Activated T-helper 1 cell treated with Interleukin-2 at 50 U/mL for 16 hours (primary cell): ENCODE data around the gene LRP10.
"Not testable (repeated sequence)": the region's sequence is repeated elsewhere in the genome, so short reads cannot be mapped to it uniquely, and the experiment has no call there.

Experiments used
- DNase-seq: peaks from one replicate; pipeline ENCODE4 v3.0.0-alpha.2; 2020; ENCODE audit warnings: low read depth

Gene LRP10, protein sequence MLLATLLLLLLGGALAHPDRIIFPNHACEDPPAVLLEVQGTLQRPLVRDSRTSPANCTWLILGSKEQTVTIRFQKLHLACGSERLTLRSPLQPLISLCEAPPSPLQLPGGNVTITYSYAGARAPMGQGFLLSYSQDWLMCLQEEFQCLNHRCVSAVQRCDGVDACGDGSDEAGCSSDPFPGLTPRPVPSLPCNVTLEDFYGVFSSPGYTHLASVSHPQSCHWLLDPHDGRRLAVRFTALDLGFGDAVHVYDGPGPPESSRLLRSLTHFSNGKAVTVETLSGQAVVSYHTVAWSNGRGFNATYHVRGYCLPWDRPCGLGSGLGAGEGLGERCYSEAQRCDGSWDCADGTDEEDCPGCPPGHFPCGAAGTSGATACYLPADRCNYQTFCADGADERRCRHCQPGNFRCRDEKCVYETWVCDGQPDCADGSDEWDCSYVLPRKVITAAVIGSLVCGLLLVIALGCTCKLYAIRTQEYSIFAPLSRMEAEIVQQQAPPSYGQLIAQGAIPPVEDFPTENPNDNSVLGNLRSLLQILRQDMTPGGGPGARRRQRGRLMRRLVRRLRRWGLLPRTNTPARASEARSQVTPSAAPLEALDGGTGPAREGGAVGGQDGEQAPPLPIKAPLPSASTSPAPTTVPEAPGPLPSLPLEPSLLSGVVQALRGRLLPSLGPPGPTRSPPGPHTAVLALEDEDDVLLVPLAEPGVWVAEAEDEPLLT

DNA sequence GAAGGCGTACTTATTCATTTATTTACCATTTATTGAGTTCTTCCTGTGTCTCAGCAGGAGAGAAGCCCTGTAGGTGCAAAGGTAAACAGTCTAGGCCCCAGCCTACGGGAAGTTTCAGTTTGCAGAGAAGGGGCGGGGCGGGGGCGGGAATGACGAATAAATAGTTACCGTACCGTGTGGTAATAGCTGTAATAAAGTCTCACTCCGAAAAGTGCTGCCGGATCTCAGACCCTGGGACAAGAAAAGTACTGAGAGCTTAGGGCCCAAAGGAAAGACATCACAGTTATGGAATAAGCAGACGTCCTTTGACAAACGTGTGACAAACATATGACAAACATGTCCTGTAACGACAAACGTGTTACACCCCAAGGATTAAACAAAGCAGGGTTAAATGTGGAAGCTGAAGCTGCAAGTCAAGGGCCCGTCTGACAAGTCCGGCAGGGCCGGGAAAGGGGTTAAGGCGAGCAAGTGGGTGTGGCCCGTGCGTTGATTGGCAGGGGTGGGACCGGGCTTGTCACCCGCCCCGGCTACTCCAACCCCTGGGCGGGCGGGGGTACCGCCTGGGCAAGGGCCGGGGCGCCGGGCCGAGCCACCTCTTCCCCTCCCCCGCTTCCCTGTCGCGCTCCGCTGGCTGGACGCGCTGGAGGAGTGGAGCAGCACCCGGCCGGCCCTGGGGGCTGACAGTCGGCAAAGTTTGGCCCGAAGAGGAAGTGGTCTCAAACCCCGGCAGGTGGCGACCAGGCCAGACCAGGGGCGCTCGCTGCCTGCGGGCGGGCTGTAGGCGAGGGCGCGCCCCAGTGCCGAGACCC, at the start of gene LRP10:
TSS of gene LRP10 (plus strand) at position 517 of the 809 bp plus-strand sequence. CDS start 564 bp downstream, outside the sequence.
- DNase-seq: peak; percentile 61

DNA sequence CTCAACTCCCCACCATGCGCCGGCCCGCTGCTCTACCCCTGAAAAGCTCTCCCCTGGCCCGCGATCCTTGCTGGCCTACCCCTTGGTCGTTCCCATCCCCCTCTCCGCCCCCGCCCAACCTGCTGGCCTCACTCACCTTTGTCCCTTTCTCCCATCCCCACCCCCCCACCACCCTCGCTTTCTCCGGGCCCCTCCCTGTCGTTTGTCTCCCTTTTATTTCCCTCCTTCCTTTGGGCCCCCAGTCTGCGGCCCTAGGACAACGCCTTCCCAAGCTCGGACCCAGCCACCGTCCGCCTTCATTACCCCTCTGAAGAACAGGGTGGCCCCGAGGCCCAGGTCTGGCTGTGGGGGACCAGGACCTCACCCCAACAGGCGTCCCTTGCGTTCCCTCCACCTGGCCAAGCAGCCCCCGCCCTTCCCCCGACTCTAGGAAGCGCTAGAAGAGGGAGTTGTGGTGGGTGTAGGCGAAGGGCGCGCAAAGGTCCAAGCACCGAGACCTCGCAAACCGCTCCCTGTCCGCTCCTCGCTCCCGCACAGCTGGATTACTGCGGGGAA, 49.4 kb upstream of the LRP10 start:
- DNase-seq: no peak

DNA sequence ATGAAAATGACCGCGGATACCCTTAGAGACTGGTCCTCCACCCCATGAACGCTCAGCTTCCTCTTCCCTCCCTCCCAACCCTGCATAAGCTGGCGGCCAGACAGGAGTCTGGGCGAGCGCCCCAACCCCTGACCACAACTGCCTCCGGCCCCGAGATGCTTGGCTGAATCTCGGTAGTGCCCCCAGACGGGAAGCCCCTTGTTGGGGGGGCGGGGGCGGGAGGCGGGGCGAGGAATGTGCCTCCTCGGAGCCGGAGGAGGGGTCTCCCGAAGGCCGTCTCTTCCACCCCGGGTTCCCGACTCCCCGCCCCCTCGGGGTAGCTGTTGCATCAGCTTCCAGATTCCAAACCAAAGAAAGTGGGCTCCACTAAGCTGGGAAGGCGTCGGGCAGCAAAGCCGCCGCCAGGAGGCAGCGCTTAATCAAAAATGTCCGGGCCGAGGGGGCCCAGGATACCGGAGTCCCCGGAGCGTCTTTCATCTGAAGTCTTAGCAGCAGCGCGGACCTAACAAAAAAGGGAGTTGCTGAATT, 48.9 kb upstream of the LRP10 start:
- peak; percentile 49 for DNase-seq

DNA sequence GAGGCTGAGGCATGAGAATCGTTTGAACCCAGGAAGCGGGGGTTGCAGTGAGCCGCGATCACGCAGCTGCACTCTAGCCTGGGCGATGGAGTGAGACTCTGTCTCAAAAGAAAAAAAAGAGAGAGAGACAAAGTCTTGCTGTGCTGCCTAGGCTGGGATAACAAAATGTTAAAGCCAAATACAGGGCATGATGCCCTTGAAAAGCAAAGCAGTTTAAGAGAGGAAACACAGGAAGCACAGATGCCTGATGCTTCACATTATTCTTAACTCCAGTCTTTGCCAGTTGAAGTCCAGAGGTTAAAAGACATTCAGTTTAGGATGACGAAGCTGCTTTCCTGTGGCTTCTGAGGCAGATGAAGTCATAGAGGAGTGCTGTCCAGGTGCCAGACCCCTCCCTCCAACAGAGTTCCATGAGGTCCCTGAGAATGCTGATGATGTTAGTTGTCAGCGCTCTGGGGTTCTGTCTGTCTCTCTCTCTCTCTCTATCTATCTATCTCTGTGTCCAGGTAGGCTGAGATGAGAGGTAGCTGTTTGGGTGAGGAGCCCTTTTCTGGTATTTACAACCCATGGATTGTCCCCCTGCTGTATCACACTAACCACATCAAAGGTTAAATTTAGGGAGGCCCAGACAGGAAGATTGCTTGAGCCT, 46.7 kb upstream of the LRP10 start:
- DNase-seq: no peak

DNA sequence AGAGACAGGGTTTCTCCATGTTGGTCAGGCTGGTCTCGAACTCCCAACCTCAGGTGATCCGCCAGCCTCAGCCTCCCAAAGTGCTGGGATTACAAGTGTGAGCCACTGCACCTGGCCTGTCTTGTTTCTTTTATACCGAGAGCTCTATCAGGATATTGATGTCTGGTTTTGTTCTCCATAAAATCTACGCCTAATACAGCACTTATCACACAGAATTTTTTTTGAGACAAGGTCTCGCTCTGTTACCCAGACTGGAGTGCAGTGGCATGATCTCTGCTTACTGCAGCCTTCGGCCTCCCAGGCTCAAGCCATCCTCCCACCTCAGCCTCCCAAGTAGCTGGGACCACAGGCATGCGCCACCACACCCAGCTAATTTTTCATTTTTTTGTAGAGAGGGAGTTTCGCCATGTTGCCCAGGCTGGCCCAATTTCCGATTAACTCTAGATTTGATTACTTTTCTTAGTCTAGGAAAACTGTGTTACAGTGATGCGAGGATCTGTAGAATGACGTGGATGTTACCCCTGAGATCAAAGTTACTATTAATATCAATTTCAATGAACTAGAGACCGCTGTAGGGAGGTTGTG, 42.4 kb upstream of the LRP10 start:
- not testable (repeated sequence) for DNase-seq

DNA sequence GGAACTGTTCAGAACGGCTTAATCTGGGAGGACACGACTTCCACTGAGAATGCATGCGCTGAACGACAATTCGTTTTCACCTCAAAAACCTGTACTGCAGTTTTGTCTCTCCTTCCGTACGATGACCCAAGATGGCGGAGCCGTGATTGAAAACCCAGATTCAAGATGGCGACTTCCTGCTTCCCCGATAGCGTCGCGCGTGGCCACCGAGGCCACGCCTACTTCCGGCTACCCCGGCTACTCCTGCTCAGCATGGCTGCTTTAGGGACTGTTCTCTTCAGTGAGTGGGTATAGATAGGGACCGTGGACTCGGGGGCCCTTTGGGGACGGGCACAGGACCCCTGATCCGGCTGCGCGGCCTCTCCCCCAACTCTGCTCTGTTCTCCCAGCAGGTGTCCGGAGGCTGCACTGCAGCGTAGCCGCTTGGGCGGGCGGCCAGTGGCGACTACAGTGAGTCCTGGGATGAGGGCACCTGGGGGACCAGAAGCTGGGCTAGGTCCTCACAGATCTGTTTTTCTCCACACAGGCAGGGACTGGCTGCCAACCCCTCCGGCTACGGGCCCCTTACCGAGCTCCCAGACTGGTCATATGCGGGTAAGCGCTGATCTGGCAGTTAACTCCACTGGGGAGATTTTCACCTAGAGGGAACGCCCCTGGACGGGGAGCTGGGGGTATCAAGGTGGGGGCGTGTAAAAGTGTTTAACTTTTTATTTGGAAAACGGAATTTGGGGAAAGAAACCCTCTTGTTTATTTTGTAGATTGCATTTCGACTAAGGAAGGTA, 41.7 kb upstream of the LRP10 start, which contains the start of gene MRPL52:
TSS of gene MRPL52 (plus strand) at position 227 of the 782 bp plus-strand sequence. CDS start at position 253, 26 bp downstream.
- DNase-seq: peak; percentile 85

DNA sequence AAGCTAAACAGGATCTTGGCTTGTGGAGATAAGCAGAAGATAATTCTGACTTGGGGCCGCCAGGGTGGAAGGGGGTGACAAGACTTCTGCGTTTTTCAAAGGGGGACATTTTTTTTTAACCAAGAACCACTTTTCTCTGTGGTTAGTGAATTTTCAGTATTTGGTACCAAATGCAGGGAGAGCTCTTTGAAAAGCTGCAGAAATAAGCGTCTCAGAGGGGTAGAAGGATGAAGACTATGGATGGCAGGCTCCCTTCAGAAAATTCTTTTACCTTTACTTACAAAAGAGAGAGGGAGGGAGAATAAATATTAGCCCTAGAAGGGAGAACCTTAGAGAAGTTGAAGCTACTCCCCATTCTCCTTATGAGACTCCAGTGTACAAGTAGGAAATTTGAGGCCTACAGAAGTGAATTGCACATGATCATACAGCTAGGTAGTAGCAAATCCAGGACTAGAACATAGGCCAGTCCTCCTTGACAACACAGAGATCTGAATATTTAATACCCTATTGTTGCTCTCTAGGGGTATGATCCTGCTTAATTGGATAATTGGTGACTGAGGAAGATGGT, 41.0 kb upstream of the LRP10 start:
- no peak for DNase-seq

DNA sequence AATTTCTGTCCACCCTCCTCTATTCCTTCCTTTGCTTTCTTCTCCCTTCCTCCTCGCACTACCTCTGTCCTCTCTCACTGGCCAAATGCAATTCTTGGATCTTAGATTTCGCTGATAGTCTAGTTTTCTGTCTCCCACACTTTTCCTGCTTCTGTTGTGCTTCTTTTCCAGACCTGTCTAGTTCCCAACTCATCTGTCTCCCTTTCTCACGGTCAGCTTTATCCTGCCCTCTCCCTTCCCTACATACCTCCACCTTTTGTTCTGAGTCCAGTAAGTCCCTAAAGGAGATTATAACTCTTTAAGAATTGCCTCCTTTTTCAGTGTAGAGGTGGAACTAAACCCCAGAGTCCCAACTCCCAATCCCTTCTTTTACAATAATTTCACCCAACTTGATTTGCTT, 36.0 kb upstream of the LRP10 start:
- DNase-seq: no peak

DNA sequence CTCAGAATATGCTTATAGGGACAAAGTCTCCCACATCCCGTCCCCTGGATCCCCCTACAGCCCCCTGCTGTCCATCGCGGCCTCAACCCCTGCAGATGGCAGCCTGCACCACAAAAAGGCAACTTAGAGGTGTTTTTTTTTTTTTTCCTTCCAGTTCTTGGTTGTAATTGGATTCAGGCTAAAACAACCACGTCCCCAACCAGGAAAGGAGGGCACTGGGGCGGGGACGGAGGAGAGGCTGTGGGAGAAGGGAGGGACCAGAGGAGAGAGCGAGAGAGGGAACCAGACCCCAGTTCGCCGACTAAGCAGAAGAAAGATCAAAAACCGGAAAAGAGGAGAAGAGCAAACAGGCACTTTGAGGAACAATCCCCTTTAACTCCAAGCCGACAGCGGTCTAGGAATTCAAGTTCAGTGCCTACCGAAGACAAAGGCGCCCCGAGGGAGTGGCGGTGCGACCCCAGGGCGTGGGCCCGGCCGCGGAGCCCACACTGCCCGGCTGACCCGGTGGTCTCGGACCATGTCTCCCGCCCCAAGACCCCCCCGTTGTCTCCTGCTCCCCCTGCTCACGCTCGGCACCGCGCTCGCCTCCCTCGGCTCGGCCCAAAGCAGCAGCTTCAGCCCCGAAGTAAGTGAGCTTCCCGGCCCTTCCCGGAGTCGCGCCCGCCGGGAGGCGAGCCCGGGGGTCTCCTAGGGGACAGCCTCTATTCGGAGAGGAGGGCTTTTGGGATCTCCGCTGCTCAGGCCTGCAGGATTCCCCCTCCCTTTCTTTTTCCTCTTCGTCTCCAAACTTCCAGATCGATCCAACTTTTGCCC, 35.0 kb upstream of the LRP10 start, which contains the start of gene MMP14:
TSS of gene MMP14 (plus strand) at position 285 of the 813 bp plus-strand sequence. CDS start at position 518, 233 bp downstream.
- DNase-seq: no peak

DNA sequence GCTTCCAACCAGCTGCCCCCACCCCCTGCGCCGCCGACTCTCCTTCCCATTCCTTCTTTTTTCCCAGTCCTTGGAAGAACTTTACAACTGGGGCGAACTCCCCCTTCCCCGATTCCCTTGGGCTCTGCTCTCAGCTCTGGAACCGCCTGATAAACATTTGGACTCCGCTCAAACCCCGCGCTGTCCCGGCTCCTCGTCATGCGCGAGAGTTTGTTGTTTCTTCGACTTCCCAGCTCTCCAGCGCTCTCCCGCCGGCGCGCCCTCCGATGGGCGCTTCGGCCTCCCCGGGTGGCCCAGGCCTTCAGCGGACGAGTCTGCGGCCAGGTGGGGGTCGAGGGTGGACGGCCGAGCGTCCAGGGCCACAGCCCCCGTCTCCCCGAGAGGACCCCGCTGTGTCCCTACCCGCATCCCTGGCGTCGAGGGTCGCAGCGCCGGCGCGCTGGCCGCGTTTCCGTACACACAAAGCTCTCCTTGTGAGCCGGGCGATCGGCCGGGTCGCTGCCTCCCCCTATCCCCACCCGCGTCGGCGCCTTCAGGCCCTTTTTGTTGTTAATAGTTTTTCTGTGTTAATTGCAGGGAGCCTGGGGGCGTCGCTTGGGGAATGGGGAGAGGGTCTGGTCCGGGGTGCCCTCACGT, 34.3 kb upstream of the LRP10 start:
- no peak for DNase-seq

DNA sequence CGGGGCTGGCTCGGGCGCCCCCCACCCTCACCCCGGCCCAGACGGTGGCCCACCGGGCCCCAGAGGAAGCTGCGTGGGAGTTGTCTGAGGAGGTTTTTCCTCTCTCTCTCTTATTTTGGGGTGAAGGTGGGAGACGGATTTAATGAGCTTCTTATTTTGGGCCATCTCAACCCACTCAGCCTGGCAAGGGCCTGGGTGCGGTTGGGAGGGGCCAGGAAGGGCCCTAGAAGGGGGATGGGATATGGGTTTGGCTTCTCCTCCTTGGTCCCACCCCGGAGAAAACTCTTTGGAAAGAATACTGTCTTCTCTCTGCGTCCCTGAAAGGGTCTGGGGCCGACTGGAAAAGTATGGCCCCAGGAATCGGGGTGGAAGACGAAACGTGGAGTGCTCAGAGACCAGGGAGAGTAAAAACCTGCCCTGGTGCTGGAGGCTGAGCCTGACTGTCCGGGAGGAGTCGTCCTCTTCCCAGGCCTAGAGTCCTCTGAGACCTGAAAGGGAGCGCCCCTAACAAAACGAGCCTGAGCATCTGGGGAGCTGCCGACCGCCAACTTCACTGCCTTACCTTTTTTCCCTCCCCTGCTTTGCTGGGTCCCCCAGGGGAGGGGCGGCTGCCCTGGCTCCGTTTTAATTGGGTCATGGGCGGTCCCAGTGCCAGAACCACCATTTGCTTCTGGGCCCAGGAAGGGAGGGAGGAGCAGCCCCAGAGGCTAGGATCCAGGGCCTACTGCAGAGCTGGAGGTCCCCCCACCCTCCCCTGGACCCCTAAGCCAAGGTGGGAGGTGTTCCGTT, 33.6 kb upstream of the LRP10 start:
- DNase-seq: no peak

DNA sequence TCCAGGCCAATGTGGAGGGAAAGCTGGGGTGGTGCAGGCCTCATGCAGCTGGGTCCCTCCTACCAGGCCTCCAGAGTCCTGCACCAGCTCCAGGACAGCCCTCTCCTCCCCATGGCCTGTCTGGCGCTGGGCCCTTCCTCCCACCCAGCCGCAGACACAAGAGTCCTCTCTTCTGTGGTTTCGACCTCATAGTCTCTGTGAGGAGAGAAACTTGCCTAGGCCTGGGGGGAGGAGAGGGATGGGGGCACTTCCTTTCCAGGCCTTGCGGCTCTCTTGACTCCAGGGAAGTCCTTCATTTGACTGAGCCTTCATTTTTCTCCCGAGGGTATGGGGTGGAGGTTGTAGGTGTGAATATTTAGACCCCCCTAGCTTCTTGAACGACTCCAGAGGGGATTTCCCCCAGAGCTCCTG, 32.9 kb upstream of the LRP10 start:
- DNase-seq: no peak

DNA sequence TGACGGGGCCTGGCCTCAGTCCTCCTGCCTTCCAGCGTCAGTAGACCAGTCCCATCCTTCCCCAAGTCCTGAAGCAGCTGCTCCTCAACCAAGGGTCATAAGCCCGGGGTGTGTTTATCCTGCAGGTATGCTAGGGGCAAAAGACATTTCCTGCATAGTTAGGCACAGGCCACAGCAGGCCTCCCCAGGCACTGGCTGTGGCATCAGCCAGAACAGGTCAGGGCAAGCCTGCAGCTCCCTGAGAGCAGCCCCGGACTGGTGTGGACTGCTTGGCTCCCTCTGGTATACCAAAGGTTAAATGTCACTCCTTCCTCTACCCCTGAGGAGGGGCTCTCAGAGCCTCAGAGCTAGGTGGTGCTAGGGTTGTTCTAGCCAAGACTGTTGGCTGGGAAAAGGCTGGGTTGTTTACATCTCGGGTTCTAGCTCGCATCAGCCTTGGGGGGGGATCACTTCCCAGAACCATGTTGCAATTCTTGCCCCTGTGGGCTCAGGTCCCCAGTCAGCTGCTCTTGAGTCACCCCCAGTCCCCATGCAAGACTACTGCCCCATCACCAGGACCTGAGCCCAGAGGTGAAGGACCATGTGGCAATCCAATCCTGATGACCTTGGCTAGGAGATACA, 32.3 kb upstream of the LRP10 start:
- DNase-seq: no peak

DNA sequence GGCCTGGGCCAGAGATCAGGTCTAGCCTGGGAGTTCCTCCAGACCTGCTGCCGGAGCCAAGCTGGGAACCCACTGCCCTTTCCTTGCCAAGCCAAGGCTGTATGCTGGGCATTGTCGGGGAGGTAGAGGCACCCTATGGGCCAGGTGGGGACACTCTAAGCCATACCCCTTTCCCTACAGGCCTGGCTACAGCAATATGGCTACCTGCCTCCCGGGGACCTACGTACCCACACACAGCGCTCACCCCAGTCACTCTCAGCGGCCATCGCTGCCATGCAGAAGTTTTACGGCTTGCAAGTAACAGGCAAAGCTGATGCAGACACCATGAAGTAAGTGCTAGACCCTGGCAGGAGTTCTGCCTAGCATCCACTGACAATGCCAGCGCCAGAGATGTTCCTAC, 30.2 kb upstream of the LRP10 start:
- no peak for DNase-seq

DNA sequence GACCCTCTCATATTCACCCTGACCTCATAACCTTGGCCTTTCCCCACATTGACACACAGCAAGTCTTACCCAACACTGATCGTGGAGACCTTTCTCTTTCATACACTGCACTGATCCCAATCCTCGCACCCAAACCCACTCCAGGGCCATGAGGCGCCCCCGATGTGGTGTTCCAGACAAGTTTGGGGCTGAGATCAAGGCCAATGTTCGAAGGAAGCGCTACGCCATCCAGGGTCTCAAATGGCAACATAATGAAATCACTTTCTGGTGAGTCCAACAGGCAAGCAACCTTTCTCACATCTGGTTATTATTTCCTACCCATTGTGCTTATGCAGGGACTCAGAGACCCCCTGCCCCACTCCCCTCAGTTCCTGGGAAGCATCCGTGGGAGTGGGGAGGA, 29.8 kb upstream of the LRP10 start:
- no peak for DNase-seq

DNA sequence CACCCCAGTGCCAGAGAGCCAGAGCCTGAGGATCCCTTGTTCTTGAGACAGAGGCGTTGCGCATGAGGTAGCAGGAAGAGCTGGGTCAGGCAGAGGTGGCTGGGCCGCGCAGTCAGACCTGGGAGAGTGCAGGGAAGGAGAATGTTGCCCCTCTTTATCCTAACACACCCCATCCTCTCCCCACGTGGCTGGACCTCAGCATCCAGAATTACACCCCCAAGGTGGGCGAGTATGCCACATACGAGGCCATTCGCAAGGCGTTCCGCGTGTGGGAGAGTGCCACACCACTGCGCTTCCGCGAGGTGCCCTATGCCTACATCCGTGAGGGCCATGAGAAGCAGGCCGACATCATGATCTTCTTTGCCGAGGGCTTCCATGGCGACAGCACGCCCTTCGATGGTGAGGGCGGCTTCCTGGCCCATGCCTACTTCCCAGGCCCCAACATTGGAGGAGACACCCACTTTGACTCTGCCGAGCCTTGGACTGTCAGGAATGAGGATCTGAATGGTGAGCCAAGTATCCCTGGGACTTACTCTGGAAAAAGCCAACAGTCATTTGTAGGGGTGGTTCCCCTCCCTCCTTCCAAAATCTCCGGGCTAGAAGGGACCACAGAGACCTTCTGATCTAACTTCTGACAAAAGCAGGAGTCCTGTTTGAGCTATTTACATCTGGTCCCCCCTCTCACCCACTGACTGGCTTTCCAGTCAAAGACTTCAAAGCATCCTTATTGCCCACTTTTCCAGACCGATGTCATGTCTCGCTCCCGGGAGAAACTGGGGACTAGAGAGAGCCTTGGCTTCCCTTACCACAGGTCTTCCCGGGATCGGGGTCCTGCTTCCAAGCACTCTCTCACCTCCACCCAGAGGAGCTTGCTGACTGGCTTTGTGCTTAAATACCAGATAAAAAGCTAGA, 29.1 kb upstream of the LRP10 start:
- no peak for DNase-seq
